CD1c-positive myeloid dendritic cell (primary cell): ENCODE measurements around the gene PRKACG.
A peak's percentile ranks its signal among the peaks of the same experiment; 100 is the strongest.
"Not testable (repeated sequence)": the region's sequence is repeated elsewhere in the genome, so short reads cannot be mapped to it uniquely, and the experiment has no call there.

ENCODE experiments used
- DNase-seq: peaks from one replicate; pipeline ENCODE4 v3.0.0-alpha.2; 2016; ENCODE audit errors: extremely low spot score

Gene PRKACG

GRCh38 chr9:69014013-69014412 is at the start of gene PRKACG:
TSS of gene PRKACG (minus strand) at chr9:69014113. CDS start at chr9:69014092, 21 bp downstream.
- no peak for DNase-seq

- no peak for DNase-seq
Measured at GRCh38 chr9:69062195-69062594, 48.3 kb upstream of the PRKACG start.

GRCh38 chr9:69060766-69061165 is 46.9 kb upstream of the PRKACG start:
- no peak for DNase-seq

DNA sequence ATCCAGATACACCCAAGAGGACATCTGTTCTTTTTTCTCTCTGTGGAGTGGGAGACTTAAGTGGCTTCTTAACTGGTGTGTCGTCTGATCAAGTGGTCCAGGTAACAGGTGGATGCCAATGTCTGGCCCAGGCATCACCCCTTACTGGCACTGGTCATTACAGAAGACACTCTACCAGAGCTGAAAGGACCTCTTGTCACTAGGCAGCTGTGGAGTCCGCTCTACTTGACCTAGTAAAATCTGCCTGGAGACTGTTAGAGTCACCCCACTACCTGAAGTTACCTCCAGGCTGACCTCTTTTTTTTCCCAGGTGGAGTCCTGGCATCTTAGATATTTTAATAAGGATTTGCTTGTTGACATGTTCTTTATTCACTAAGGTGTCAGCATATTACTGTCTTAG is 44.2 kb upstream of the PRKACG start:
- DNase-seq: no peak

DNA sequence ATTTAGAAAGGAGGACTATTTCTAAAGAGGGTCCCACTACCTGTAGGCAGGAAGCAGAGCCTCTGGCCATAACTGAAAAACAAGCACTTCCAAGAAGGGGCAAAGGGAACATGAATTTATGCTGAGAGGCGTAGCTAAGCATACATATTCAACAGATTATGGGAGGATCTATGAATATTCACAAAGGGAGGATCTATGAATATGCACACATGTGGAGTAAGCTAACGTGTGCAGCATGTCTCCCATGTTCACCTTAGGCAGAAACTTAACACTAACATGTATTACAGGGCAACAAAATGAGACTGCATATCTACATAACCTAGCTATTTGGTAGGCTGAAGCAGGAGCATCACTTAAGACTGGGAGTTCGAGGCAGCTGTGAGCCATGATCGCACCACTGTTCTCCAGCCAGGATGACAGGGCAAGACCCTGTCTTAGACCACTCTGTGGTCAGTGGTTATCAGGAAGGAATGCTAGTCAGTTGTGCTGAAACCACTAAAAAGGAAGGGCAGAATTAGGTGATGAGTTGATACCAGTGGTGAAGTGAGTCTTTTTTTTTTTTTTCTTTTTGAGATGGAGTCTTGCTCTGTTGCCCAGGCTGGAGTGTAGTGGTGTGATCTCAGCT is 42.4 kb upstream of the PRKACG start:
- DNase-seq: no peak

GRCh38 chr9:69054989-69055388 is 41.1 kb upstream of the PRKACG start:
- DNase-seq: no peak

GRCh38 chr9:69050936-69051335 is 37.0 kb upstream of the PRKACG start:
- DNase-seq: not testable (repeated sequence)

GRCh38 chr9:69049094-69049493 is 35.2 kb upstream of the PRKACG start:
- DNase-seq: no peak

DNA sequence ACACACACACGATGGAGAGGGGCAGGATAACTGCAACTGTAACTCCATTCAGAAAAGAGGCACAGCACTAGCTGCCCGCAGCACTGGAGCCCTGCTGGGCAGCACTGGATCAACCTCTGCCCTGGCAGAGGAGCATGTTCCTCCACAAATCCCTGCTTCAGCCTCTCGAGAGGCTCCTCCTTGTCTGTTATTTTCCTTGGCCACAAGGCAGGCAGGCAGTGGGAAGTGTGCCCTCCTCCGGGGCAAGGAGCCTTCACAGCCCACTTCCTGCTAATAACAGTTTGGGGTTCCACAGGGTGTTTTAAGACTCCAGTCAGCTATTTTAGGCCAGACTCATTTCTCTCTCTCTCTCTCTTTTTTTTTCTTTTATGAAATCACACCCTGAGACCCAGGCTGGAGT is 33.5 kb upstream of the PRKACG start:
- no peak for DNase-seq

DNA sequence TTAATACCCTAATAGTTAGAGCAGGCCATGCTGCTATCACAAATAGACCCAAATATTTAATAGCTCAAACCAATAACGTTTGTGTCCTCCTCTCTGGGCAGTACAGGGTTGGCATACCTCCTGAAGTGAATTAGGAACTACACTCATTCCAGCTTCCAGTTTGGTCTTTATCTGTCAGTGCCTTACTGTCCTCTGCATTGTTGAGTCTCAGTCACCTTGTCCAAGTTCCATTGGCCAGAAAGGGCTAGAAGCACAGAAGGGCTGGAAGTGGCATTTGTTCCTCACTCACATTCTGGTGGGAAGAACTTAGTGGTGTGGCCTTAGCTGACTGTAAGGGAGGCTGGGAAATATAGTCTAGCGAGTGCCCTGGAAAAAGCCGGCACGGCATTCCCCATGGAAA is 32.8 kb upstream of the PRKACG start:
- DNase-seq: no peak

GRCh38 chr9:69045821-69046220 is 31.9 kb upstream of the PRKACG start:
- DNase-seq: no peak

DNA sequence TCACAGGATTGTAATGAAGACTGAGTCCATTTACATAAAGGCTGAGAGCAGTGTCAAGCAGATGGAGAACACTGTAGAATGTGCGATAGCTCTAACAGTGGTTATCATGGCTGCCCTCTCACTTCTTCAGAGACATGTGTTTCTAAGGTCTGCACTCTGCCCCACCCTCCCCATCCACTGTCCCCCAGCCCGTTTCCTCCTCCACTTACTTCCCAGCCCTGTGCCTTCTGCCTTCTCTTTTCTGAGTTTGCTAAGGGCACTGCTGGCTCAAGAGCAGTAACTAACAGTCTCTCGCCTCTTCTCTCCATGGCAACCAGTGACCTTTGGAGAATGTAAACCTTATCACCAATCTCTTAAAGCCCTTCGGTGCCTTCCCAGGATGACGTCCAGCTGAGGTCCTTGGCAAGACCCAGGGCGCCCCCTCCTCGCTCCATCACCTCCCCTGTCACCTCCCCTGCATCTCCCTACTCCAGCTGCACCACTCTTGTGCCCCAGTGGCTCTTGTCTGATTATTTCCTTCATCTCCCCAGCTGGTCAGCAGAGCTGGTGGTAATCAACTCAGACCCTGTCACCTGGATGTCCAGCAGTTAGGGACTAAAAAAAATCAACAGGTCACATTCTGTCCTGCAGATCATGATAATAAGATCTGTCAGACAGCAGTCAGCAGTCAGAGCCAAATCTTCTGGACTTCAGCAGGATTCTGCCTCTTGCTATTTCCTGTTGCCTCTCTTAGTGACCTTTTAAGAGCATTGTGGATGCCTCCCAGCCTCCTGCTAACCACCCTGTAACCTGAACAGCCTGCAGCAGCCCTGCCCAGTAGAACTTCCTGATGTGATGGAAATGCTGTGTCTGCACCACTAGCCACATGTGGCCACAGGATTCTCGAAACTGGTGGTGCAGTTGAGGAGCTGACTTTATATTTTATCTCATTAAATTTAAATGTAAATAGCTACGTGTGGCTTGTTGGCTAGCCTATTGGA is 30.6 kb upstream of the PRKACG start:
- DNase-seq: no peak

DNA sequence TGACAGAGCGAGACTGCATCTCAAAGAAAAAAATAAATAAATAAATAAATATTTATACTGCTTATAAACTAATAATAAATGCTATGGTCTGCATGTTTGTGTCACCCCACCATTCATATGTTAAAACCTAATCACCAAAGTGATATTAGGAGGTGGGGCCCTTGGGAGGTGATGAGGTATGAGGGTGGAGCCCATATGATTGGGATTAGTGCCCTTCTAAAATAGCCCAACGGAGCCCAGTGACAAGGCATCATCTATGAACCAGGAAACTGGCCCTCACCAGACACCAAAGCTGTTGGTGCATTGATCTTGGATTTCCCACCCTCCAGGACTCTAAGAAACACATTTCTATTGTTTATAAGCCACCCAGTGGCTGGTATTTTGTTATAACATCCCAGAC is 26.7 kb upstream of the PRKACG start:
- no peak for DNase-seq

DNA sequence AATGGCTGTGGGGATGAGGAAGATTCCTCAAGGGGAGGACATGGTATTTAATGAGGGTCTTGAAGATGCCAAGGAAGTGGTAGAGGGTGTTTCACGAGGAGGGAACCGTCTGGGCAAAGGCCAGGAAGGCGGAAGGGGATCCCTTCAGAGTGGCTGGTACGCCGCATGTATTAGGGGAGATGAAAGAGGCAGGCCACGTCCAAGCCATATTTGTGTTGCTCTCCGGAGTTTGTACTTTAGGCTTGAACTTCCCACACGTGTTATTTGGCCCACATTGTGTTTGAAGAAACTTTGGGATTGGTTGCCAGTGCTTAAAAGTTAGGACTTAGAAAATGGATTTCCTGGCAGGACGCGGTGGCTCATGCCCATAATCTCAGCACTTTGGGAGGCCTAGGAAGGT is 22.9 kb upstream of the PRKACG start:
- DNase-seq: no peak

- DNase-seq: peak; percentile 43
Measured at GRCh38 chr9:69036309-69036708, 22.4 kb upstream of the PRKACG start.

- DNase-seq: peak; percentile 87
Measured at GRCh38 chr9:69035438-69036308, 21.8 kb upstream of the PRKACG start, which contains the start of gene FXN. TSS of gene FXN (plus strand) at chr9:69035752. CDS start at chr9:69035783, 31 bp downstream.

DNA sequence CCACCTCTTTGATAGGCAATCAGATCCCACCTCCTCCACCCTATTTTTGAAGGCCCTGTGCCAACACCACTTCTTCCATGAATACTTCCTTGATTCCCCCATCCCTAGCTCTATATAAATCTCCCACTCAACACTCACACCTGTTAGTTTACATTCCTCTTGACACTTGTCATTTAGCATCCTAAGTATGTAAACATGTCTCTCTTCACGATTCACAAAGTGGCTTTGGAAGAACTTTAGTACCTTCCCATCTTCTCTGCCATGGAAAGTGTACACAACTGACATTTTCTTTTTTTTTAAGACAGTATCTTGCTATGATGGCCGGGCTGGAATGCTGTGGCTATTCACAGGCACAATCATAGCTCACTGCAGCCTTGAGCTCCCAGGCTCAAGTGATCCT is 20.2 kb upstream of the PRKACG start:
- no peak for DNase-seq

- no peak for DNase-seq
Measured at GRCh38 chr9:69030851-69031645, 17.1 kb upstream of the PRKACG start.

DNA sequence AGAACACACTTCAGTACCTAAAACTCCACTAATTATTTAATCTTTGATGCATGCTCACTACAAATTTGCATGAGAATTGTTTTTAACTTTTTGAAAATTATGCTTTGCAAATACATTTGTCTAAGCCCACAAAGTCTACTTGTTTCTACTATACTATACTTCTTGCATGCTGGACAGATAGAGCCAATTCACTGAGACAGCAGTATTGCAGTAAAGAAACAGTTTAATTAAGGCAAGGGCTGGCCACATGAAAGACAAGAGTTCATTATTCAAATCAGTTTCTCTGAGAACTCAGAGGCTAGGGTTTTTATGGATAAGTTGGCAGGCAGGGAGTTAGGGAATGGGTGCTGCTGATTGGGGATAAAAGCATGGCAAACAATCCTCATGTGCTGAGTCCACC is 15.6 kb upstream of the PRKACG start:
- DNase-seq: no peak

DNA sequence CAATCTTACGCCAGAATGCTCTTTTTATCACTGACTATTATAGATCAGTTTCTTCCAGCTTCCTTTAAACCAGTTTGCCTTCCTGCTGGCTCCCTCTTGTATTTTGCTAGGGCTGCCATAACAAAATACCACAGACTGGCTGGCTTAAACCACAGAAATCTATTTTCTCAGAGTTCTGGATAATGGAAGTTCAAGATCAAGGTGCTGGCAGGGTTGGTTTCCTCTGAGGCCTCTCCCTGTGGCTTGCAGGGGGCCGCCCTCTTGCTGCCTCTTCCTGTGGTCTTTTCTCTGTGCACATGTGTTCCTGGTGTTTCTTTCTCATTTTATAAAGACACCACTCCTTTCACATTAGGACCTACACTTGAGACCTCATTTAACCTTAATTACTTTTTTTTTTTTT is 14.8 kb upstream of the PRKACG start:
- no peak for DNase-seq
